ENCODE measurements around the gene KANSL3. TPM values are rescaled to one million over a fixed set of nuclear protein-coding genes. Genes with fewer than 3 reads are reported as not detected.
"Not testable (repeated sequence)": the region's sequence is repeated elsewhere in the genome, so short reads cannot be mapped to it uniquely, and the experiment has no call there.

The KANSL3 gene
- total RNA-seq, 1 donor from 2014 or later: 31.7 TPM

DNA sequence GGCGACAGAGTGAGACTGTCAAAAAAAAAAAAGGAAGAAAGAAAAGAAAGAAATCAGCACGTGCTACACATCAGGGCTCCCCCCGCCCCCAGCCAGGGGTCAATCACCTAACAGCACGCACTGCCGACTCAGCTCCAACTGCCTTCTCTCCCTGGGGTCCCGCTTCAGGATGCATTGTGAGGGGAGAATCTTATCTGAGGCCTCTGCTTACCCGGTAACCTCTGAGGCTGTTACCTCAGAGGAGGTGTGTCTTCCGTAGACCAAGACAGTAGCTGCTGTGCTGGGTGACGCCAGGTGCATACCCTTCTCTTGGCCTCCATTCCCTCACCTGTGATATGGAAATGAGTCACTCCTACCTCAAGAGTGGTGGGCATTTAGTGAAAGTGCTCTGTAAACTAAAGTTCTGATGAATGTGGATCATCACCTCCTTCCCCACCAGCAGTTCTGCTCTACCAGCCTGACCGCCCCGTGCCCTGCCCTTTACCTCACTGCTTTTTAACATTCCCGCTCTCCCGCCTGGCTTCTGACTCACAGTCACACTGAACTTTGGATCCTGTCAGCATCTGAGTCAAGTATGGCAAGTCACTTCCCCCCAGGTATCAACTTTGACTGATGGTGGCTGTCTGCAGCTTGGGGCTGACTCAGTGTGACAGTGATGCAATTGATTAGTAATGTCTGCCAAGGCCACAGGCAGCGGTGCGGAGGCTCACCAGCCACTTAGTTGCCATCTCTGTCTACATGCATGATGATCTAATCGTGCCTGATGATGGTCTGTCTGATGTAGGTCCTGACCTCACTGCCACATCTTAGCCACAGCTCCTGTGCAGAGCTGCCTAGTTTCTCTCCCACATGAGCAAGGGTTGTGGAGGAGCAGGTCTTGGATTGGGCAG lies 81.4 kb downstream of the KANSL3 start:
- TF ChIP-seq, protein P1, sequence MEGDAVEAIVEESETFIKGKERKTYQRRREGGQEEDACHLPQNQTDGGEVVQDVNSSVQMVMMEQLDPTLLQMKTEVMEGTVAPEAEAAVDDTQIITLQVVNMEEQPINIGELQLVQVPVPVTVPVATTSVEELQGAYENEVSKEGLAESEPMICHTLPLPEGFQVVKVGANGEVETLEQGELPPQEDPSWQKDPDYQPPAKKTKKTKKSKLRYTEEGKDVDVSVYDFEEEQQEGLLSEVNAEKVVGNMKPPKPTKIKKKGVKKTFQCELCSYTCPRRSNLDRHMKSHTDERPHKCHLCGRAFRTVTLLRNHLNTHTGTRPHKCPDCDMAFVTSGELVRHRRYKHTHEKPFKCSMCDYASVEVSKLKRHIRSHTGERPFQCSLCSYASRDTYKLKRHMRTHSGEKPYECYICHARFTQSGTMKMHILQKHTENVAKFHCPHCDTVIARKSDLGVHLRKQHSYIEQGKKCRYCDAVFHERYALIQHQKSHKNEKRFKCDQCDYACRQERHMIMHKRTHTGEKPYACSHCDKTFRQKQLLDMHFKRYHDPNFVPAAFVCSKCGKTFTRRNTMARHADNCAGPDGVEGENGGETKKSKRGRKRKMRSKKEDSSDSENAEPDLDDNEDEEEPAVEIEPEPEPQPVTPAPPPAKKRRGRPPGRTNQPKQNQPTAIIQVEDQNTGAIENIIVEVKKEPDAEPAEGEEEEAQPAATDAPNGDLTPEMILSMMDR (IDR thresholded peaks at IDR 0.05; ENCODE audit: borderline replicate concordance): no peak
- H3K27me3 ChIP-seq (ENCODE audit: low read depth): no peaks in the 10 kb centered on the region
- H3K9me3 ChIP-seq (replicated peaks): no peaks in the 10 kb centered on the region
- intact Hi-C loops (cut with micrococcal nuclease): no loop called here
- H3K36me3 ChIP-seq: peaks cover 10% of the 10 kb centered on the region
- H3K4me3 ChIP-seq: no peak overlapping the region
- no peak for DNase-seq
- H3K27ac ChIP-seq (replicated peaks): no peak overlapping the region
- peaks cover 9% of the 10 kb centered on the region for H3K4me1 ChIP-seq

DNA sequence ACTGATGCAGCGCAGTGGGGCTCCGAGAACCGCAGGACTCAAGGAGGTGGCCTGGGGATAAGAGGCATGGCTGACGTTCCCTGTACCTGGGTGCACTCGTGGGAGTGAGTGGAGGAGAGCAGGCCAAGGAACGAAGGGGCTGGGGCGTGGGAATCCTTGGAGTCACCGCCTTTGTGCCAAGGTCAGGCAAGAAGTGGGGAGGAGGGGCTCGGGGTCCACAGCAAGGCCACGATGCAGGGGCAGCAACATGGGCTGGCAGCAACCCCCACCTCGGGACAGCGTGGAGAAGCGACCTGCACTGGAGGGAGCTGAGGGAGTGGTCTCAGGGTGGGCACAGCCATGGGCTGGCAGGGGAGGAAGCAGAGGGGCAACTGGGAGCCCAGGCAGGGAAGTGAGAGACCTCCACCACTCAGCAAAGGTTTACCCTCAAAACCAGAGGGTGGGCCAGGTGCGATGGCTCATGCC lies 82.9 kb downstream of the KANSL3 start:
- Histone ChIP-seq H3K27me3 (ENCODE audit: low read depth) (no peaks in the 10 kb centered on the region), H3K36me3 (peaks cover 24% of the 10 kb centered on the region), H3K4me1 (peaks cover 9% of the 10 kb centered on the region), H3K4me3 (no peak overlapping the region), H3K27ac (replicated peaks) (no peak overlapping the region), H3K9me3 (replicated peaks) (no peaks in the 10 kb centered on the region)
- DNase-seq: no peak
- TF ChIP-seq, protein P1 (IDR thresholded peaks at IDR 0.05; ENCODE audit: borderline replicate concordance): no peak
- intact Hi-C loops (cut with micrococcal nuclease): no loop called here

DNA sequence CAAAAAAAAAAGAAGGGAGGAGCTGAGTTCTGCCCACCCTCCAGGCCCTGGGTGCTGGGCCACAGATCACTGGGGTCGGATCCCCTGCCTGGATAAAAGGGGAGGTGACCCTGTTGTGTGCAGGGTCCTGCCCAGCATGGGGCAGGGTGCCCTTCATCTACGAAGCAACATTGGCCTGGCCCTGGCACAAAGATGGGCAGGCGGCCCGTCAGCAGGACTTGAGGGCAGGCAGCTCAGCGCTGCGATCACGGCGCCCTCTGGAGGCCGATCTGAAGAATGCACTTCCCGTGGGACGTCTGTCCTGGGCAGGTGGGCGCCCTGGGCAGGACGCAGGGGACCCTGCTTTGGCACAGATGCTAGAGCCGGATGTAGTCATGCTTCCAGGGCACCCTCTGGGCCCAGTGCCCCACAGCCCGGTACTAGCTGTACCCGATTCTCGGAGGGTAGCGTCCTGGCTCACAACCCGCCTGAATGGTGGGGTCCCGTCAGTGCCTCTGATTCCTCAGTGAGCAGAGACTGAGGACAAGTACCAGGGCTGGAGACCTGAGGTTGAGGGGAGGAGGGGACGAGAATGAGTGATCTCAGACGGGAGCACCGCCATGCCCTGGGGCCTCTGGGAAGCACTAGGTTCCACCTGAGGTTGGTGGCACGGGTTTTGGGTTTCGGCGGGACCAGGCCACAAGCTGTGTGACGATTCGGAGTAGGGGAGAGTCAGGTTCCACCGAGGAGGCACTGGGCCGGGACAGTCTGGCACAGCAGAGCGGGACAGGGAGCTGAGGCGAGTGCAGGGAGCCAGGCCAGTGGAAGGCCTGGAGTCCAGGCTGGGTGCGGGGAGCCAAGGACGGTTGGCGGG lies 83.6 kb downstream of the KANSL3 start:
- Histone ChIP-seq H3K4me3 (peak overlapping the region; percentile 28), H3K4me1 (peaks cover 15% of the 10 kb centered on the region), H3K9me3 (replicated peaks) (no peaks in the 10 kb centered on the region), H3K27ac (replicated peaks) (no peak overlapping the region), H3K27me3 (ENCODE audit: low read depth) (no peaks in the 10 kb centered on the region), H3K36me3 (peaks cover 31% of the 10 kb centered on the region)
- DNase-seq: peak; percentile 68
- intact Hi-C loops (cut with micrococcal nuclease): no loop called here
- TF ChIP-seq, protein P1 (IDR thresholded peaks at IDR 0.05; ENCODE audit: borderline replicate concordance): peak; percentile 93

DNA sequence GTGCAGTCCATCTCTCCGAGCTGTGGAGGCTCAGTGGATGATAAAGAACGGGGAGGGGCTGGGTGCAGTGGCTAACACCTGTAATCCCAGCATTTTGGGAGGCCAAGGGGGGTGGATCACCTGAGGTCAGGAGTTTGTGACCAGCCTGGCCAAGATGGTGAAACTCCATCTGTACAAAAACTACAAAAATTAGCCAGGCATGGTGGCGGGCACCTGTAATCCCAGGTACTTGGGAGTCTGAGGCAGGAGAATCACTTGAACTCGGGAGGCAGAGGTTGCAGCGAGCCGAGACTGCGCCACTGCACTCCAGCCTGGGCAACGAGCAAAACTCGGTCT lies 84.2 kb downstream of the KANSL3 start:
- DNase-seq; H3K27ac ChIP-seq (replicated peaks); intact Hi-C loops (cut with micrococcal nuclease); H3K27me3 ChIP-seq (ENCODE audit: low read depth); H3K9me3 ChIP-seq (replicated peaks): not testable (repeated sequence)
- peaks cover 37% of the 10 kb centered on the region for H3K36me3 ChIP-seq
- H3K4me3 ChIP-seq: peak overlapping the region; percentile 28
- peaks cover 18% of the 10 kb centered on the region for H3K4me1 ChIP-seq

DNA sequence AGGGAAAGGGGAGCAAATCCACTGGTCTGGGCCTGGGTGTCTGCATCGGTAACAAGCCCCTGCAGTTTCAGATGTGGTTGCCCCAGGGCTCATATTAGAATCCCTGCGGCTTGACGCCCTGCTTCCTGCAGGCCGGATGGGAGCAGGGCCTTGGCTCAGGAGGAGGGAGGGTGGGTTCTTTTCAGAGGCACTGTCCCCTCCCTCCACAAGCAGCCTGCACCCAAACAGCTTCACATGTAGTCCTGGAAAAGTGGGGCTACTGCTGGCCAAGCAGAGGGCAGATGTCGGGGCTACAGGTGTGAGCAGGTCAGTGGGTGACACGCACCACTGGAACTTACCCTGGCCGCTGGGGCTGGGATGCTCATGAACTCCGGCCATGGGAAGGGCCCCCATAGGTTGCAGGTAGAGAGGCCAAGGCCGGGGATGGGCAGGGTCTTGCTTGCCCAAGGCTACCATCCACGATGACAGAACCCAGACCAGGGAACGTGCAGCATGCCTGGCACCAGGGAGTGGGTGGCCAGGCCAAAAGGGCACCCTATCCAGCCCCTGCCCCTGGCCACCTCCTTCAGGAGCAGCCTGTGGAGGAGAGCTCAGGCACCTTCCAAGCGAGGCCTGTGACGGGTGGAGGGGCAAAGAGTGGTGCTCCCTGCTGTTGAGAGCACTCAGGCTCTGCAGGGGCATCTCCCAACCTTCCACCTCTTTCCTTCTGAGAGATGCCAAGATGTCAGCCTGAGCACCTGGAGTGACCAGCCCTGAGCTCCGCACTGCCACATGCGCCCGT lies 84.7 kb downstream of the KANSL3 start:
- H3K36me3 ChIP-seq: peaks cover 42% of the 10 kb centered on the region
- no peak for DNase-seq
- no peaks in the 10 kb centered on the region for H3K9me3 ChIP-seq (replicated peaks)
- TF ChIP-seq, protein P1 (IDR thresholded peaks at IDR 0.05; ENCODE audit: borderline replicate concordance): no peak
- no peak overlapping the region for H3K27ac ChIP-seq (replicated peaks)
- intact Hi-C loops (cut with micrococcal nuclease): no loop called here
- H3K4me3 ChIP-seq: no peak overlapping the region
- H3K4me1 ChIP-seq: peaks cover 18% of the 10 kb centered on the region
- H3K27me3 ChIP-seq (ENCODE audit: low read depth): no peaks in the 10 kb centered on the region
